GM12891 (cell line): ENCODE results near the gene ZNF764.
"Not testable (repeated sequence)": the region's sequence is repeated elsewhere in the genome, so short reads cannot be mapped to it uniquely, and the experiment has no call there.

Source experiments
- DNase-seq: peaks from one replicate; pipeline ENCODE4 v3.0.0; 2011; ENCODE audit warnings: low spot score; ENCODE audit not compliant: insufficient read length
- FAIRE-seq: peaks from 2 replicates; lab custom pipeline; 2011; peaks lifted over from hg19 to GRCh38; lab: Jason Lieb, UNC
- PAX5 ChIP-seq: IDR thresholded peaks from 2 replicates; pipeline ENCODE4 v1.6.1; 2011; ENCODE audit warnings: low read length, moderate library complexity, mild to moderate bottlenecking; ENCODE audit not compliant: insufficient read depth, severe bottlenecking
- POLR2A ChIP-seq: IDR thresholded peaks from 2 replicates; pipeline ENCODE4 v1.6.1; 2011; ENCODE audit warnings: low read depth, low read length, control low read depth
- POLR2AphosphoS5 ChIP-seq: IDR thresholded peaks from 2 replicates; pipeline ENCODE4 v1.6.1; 2011; ENCODE audit warnings: low read depth, low read length, control low read depth
- POU2F2 ChIP-seq: IDR thresholded peaks from 2 replicates; pipeline ENCODE4 v1.6.1; 2011; ENCODE audit warnings: low read depth, mild to moderate bottlenecking, control low read depth, low read length, moderate library complexity
- SPI1 ChIP-seq: IDR thresholded peaks from 2 replicates; pipeline ENCODE4 v1.6.1; 2011; ENCODE audit warnings: low read depth, low read length, control low read depth
- TAF1 ChIP-seq: IDR thresholded peaks from 2 replicates; pipeline ENCODE4 v1.6.1; 2011; ENCODE audit warnings: low read depth, low read length, control low read depth

ZNF764 gene

DNA sequence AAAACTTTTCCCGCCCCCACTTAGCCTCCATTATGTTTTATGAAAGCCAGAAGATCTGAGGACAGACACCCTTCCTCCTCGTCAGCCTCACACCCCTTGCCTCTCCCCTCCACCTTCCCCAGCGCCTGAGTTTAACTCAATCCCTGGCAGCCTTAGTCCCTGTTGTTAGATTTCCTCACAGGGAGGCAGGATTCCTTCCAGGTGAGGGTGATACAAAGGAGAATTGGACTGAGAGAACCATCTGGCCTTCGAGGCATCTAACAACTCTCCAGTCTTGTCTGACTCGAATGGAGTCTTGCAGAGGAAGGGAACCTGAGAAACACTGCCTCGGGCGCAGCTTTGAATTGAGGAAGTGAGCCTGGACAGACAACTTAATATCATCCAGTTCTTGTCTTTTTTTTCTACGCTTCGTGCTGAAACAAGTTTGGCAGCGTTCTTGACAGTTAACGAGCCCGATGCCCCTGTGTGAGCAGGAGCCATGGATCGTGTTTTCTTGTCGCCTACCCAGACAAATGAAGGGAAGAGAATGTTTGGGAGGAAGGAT is 30.5 kb downstream of the ZNF764 start:
- FAIRE-seq = no peak
- TF ChIP-seq SPI1 = peak; percentile 98
- TF ChIP-seq POLR2A = no peak
- TF ChIP-seq PAX5 = no peak
- TF ChIP-seq POU2F2 = no peak
- DNase-seq = peak; percentile 58

DNA sequence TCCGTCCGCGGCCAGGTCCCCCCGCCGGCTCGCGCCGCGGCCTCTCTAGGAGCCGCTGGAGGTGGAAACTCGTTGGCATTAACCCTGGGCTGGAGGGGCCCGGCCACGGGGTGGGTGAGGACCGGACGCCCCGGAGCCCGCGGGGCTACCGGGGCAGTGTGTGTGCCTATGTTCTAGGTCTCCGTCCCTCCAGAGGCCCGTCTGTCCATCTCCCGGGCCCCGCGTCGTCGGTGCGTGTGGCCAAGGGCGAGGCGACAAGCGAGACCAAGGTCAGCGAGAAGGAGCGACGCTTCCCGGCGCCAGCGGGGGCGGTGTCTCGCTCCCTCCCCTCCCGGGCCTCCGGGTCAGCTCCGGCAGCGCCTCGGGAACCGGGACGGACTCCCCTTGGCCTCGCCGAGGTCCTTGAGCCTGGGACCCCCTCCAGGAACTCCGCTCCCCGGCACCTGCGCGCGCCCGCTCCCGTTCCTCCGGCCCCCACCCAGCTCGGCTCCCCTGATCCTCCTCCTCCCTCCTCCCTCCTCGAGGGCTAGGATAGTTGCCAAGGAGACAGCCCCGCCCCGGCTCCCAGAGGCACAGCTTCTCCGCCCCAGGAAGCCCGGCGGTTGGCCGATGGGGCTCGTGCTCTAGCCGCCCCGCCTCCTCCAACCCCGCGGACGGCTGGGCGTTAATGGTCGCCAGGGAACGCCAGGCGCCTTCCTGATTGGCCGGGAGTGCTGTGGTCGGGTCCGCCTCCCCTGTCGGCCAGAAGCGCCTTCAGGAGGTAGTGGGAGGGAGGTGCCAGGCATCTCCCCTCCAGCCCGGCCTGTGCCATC is 31.1 kb downstream of the ZNF764 start:
- DNase-seq = peak; percentile 98
- FAIRE-seq = peak; percentile 97
- TF ChIP-seq TAF1 = peak; percentile 43; the same call in 1 of the 2 replicates
- no peak for TF ChIP-seq PAX5
- 0 out of 2 replicates have a peak, but pooled peaks have one; percentile 10 for TF ChIP-seq POU2F2
- peak; percentile 35; the same call in 1 of the 2 replicates for TF ChIP-seq POLR2AphosphoS5
- TF ChIP-seq POLR2A = 0 out of 2 replicates have a peak, but pooled peaks have one; percentile 19
- TF ChIP-seq SPI1 = no peak

DNA sequence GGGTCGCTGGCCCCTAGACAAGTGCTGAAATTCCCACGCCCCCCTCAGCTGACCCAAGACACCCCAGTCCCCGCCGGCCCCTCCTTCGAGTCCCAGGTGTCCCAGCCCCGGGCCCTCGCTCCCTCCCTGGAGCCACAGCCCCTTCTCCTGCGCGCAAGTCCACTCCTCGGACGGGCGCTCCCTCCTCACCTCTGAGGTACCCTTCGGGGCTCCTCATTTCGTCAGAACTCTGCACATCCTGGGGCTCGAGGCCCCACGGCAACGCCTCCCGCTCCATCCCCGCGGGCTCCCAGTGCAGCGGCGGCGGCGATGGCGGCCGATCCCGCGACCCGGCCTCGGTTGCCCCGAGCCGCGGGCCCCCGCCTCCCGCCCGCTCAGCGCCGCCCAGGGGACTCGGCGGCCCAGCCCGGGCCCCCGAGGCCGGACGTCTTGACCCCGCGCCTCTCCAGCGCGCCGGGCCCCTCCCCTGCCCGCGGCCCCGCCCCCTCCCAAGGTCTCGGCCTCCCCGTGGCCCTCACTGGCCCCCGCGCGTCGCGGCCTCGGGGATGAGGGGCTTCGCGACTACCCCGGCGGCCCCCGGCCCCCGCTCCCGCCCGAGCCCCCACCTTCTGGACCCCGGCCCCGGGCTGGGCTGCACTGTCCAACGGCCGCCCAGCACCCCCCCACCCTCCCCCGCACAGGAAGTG is 31.9 kb downstream of the ZNF764 start, which contains the start of gene ZNF768:
Gene ZNF768, minus strand, starts transcription at position 430 of the 686 bp plus-strand sequence. Its CDS starts 153 bp downstream, at position 277.
- FAIRE-seq (peak; percentile 23), DNase-seq (peak; percentile 72)
- no peak for TF ChIP-seq POU2F2
- no peak for TF ChIP-seq PAX5
- TF ChIP-seq POLR2AphosphoS5 = no peak
- no peak for TF ChIP-seq TAF1
- TF ChIP-seq SPI1 = no peak
- TF ChIP-seq POLR2A = no peak

DNA sequence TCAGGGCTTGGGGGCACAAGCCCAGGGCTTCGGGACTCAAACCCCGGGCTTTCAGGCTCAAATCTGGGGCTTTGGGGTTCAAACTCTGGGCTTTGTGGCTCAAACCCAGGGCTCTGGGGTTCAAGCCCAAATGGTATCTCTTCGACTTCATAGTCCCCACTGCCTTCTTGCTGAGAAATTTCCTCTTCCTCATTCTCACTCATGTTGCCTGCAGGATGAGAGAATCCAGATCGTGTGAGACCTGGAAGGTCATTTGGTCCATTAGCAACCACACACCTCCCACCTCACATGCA is 32.4 kb downstream of the ZNF764 start:
- DNase-seq = no peak
- no peak for FAIRE-seq
- peak; percentile 57 for TF ChIP-seq SPI1
- no peak for TF ChIP-seq POLR2AphosphoS5

DNA sequence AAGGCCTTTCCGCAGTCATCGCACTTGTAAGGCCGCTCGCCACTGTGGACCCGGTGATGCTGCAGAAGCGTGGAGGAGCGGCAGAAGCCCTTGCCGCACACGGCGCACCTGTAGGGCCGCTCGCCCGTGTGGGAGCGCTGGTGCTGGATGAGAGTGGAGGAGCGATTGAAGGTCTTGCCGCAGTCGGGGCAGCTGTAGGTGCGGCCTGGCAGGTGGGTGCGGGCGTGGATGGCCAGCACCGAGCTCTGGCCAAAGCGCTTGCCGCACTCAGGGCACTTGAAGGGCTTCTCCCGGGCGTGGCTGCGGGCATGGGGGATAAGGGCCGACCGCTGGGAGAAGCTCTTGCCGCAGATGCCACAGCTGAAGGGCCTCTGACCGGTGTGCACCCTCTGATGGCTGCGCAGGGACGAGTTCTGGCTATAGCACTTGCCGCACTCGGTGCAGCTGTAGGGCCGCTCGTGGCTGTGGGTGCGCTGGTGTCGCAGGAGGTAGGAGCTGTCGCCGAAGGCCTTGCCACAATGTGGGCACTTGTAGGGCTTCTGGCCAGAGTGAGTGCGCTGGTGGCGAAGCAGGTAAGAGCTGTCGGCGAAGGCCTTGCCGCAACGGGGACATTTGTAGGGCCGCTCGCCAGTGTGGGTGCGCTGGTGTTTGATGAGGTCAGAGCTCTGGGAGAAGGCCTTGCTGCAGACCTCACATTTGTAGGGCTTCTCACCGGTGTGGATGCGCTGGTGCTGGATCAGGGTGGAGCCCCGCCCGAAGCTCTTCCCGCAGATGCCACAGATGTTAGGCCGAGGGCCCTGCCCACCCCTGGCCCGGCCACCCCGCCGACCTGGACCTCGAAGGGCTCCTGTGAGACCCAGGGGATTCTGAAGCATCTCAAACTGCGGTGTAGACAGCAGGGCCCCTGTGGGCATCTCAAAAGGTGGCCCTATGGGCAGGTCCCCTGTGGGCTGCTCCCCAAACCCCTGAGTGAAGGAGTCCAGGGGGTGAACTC is 33.3 kb downstream of the ZNF764 start:
- FAIRE-seq = no peak

DNA sequence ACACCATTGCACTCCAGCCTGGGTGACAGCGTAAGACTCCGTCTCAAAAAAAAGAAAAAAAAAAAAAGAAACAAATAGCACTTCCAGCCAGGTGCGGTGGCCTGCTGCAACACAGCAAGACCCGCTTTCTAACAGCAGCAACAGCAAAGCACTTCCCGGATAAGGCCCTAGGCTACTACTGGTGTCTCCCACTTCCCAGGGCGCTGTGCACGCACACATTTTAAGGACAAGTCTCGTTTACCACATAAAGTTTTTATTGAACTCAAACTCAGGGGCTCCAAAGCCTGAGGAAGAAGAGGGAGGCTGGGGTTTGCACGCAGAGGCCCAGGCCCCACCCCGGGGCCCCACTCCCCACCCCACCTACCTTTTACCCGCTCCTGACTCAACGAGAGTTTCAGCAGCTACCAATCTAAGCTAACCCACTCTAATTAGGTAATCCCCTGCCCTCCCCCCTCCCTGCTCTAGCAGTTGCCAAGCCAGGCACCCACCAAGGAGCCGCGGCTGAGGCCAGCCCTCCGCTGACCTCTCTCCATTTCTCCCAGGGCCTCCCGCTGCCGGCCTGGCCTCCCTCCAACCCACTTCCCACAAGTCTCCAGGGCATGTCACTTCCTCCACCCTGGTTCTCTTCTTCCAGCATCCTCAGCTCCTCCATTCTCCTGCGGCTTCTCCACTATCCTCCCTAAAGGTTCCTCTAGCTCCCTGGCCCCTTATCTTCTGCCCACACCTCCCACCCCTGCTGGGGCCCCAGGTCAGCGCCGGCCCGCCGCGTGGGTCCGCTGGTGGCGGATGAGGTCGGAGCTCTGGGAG is 34.2 kb downstream of the ZNF764 start:
- FAIRE-seq (no peak), DNase-seq (no peak)
- TF ChIP-seq SPI1 (no peak), TAF1 (no peak), PAX5 (no peak), POLR2AphosphoS5 (no peak), POLR2A (peak; percentile 29; the same call in 1 of the 2 replicates)

More for the DNA sequence above, 33.3 kb downstream of the ZNF764 start:
- DNase-seq = no peak
- TF ChIP-seq POLR2AphosphoS5 (no peak), PAX5 (no peak), TAF1 (no peak), SPI1 (no peak)

DNA sequence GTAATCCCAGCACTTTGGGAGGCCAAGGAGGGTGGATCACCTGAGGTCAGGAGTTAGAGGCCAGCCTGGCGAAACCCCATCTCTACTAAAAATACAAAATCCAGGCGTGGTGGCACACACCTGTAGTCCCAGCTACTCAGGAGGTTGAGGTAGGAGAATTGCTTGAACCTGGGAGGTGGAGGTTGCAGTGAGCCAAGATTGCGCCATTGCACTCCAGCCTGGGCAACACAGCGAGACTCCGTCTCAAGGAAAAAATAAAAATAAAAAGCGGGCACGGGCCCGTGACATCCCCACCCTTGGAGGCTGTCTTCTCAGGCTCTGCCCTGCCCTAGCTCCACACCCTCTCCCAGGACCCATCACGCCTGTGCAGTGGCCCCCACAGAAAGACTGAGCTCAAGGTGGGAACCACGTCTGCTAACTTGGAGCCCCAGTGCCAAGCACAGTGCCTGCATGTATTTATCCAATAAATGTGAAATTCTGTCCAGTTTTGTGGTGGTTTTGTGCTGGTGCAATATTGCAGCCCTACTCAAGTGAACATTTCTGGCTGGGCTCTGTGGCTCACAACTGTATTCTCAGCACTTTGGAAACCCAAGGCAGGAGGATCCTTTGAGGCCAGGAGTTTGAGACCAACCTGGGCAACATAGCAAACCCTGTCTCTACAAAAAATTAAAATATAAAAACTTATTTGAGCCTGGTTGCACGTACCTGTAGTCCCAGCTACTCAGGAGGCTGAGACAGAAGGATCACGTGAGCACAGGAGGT is 35.3 kb downstream of the ZNF764 start:
- not testable (repeated sequence) for FAIRE-seq, DNase-seq

DNA sequence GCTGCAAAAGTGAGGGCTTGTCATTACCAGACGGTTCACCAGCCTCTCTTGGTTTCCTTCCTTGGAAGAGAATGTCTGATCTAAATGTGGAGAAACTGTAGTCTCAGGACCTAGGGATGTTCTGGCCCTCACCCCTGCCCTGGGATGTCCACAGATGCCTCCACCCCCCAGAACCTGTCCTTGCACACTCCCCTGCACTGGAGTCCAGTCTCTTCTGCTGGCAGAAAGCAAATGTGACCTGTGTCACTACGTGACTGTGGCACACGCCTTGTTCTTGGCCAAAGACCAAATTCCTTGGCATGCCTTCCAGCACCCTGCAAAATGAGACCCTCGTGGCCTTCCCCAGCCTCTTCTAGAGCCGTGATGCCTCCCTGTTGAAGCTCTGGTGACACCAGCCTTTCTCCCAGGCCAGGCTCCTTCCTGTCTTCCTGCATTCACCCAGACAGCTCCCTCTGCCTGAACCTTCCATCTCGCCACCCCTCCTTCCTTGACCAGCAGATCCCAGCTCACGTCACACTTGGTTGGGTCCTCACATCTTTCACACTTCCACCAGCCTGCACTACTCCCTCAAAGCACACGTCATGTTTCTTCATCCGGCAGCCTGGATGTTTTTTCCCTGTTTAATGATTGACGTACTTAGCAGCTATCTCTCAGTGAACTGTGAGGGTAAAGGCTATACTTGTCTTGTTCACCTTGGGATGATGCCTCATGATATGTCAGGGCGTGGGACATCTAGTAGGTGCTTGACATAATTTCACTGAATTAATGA is 36.1 kb downstream of the ZNF764 start:
- DNase-seq = no peak
- TF ChIP-seq TAF1 (no peak), POLR2A (no peak), POU2F2 (no peak), POLR2AphosphoS5 (no peak), SPI1 (no peak), PAX5 (no peak)
- peak; percentile 13 for FAIRE-seq
